ENCODE data around the gene SHCBP1L. TPM values are rescaled to one million over a fixed set of nuclear protein-coding genes. Genes with fewer than 3 reads are reported as not detected.
"Not testable (repeated sequence)": the region's sequence is repeated elsewhere in the genome, so short reads cannot be mapped to it uniquely, and the experiment has no call there.

Gene SHCBP1L
- total RNA-seq, 1 experiment from 2014 or later, result not detected

GRCh38 chr1:182942145-182942544 is 10.8 kb downstream of the SHCBP1L start:
- H3K18ac ChIP-seq (ENCODE audit: insufficient read length, low read depth, low read length); H3K79me2 ChIP-seq (ENCODE audit: insufficient read depth, low read length); H4K5ac ChIP-seq (ENCODE audit: insufficient read length, low read depth, low read length); H4K91ac ChIP-seq (ENCODE audit: insufficient read length, low read depth, low read length); H3K56ac ChIP-seq (ENCODE audit: insufficient read length, low read depth, low read length); H3K14ac ChIP-seq (ENCODE audit: insufficient read depth, low read length); H3K23ac ChIP-seq (ENCODE audit: insufficient read length, low read depth, low read length); H3T11ph ChIP-seq (ENCODE audit: low read length); H3K4ac ChIP-seq (ENCODE audit: low read depth, low read length); H3K23me2 ChIP-seq (ENCODE audit: insufficient read length, low read depth, low read length, poor library complexity, severe bottlenecking); H3K9me3 Mint-ChIP-seq; H3K4me1 ChIP-seq (ENCODE audit: insufficient read depth, low read length); H3K79me1 ChIP-seq (ENCODE audit: insufficient read depth, low read depth, low read length, poor library complexity, severe bottlenecking); H2BK12ac ChIP-seq (ENCODE audit: insufficient read length, low read depth, low read length); H3K27me3 Mint-ChIP-seq (ENCODE audit: low read depth); H3K36me3 Mint-ChIP-seq (ENCODE audit: insufficient read depth in 1 of 3, low read depth in 3 of 3); H3K27me3 ChIP-seq (ENCODE audit: insufficient read depth, low read length); H3K9me3 ChIP-seq (ENCODE audit: control insufficient read depth, low read depth, low read length); H2BK120ac ChIP-seq (ENCODE audit: low read depth, low read length, poor library complexity, severe bottlenecking); H2AK5ac ChIP-seq (ENCODE audit: insufficient read length, low read length); H3K4me1 Mint-ChIP-seq; H3K27ac ChIP-seq (ENCODE audit: insufficient read length, low read depth, low read length); H2BK20ac ChIP-seq (ENCODE audit: low read depth, low read length, poor library complexity, severe bottlenecking); H3K9ac ChIP-seq (ENCODE audit: extremely low read depth, insufficient read length, low read length); H2BK5ac ChIP-seq (ENCODE audit: insufficient read length, low read length); H4K8ac ChIP-seq (replicated peaks; ENCODE audit: insufficient read length, low read depth, low read length); H4K20me1 ChIP-seq (ENCODE audit: control insufficient read depth, insufficient read depth, insufficient read length): not testable (repeated sequence)
- 0 out of 2 replicates have a peak overlapping the region, but pooled peaks have one; percentile 68 for H2BK15ac ChIP-seq (ENCODE audit: low read depth, low read length)
- DNase-seq, result peak; percentile 77
- H3K4me2 ChIP-seq (ENCODE audit: insufficient read depth, insufficient read length, low read length), result peak overlapping the region; percentile 30
- H2AFZ ChIP-seq (ENCODE audit: low read length), result peak overlapping the region; percentile 68
- WGBS (ENCODE audit: extremely low coverage, insufficient read length, low lambda C conversion rate), result no CpG with 5 or more reads among the region's 25 CpGs
- peak; percentile 24; the same call in 1 of the 3 replicates for TF ChIP-seq CTCF (conservative IDR thresholded peaks at IDR 0.05)
- H3K27ac Mint-ChIP-seq, result peak overlapping the region in 2 of 3 experiments; percentile 13 to 85; a peak in 4 of 7 replicates
- H3K4me3 Mint-ChIP-seq, result peak overlapping the region; percentile 47 to 76
